Inflammatory macrophage (primary cell): ENCODE measurements around the gene CAND2.
"Not testable (repeated sequence)": the region's sequence is repeated elsewhere in the genome, so short reads cannot be mapped to it uniquely, and the experiment has no call there.

ENCODE experiments used
- DNase-seq, 2 donors: peaks; one replicate each; pipeline ENCODE4 v3.0.0-alpha.2; 2020 to 2022

Gene CAND2

DNA sequence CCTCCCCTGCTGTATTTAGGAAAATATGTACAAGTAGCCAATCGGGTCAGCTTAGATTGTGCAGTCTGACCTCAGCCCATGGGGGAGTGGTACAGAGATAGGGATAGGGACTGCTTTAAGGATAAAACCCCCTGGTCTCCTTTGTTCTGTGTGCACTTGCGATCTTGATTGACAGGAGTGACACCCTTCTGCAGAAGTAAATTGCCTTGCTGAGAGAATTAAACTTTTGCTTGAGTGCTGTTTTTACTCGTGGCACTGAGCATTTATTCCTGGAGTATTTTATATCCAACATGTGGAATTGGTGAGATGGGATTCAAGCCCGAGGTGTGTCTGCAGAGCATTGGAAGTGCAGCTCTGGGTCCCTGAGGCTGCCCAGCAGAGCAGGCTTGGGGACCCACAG lies 68.8 kb downstream of the CAND2 start:
- DNase-seq, result no peak

DNA sequence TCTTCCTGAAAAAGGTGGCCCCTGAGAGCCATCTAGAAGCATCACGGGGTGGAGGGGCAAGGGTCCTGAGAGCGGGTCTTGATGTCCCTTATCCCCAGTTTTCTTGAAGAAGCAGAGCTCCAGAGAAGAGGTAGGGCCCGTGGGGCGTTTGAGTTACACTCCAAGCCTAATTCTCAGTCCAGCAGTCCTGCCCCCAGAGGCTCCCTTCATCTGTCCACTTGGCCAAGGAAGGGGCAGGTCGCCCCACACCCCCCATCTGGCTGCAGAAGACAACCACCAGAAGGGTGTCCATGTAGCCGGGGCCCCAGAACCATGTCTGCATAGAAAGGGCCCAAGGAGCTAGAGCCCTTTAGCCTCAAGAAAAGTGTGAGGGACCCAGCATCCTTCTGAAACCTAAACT lies 70.4 kb downstream of the CAND2 start:
- no peak for DNase-seq

DNA sequence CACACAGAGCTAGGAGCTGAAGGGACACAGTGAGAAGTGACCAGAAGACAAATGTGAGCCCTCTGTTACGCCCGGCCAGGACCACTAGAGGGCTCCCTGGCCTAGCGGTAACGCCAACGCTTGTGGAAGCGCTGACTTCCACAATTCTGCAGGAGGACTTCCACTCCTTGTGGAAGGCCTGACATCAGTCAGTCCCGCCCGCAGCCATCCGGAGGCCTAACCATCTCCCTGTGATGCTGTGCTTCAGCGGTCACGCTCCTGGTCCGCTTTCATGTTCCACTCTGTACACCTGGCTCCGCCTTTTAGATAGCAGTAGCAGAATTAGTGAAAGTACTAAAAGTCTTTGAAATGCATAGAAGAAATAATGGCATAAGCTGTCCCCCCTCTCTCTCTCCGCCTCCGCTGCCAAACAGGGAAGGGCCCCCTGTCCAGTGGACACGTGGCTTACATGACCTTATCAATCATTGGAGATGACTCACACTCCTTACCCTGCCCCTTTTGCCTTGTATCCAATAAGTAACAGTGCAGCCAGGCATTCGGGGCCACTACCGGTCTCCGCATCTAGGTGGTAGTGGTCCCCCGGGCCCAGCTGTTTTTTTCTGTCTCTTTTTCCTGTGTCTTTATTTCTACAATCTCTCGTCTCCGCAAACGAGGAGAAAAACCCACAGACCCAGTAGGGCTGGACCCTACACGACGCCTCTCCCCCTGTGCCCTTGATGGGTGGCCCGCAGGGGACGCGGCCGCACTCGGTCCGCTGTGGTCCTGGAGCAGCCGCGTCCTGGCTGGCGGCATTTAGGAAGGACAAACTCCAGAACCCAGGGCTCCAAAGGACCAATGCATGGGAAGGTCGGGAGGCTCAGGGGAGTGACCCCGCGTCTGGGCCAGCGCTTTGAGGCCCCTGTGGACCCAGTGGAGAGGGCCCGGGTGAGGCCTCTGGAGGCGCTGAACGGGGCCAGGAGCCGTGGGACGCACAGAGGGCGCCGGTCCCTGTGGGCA lies 71.9 kb downstream of the CAND2 start:
- peak; percentile 94 to 97 for DNase-seq

DNA sequence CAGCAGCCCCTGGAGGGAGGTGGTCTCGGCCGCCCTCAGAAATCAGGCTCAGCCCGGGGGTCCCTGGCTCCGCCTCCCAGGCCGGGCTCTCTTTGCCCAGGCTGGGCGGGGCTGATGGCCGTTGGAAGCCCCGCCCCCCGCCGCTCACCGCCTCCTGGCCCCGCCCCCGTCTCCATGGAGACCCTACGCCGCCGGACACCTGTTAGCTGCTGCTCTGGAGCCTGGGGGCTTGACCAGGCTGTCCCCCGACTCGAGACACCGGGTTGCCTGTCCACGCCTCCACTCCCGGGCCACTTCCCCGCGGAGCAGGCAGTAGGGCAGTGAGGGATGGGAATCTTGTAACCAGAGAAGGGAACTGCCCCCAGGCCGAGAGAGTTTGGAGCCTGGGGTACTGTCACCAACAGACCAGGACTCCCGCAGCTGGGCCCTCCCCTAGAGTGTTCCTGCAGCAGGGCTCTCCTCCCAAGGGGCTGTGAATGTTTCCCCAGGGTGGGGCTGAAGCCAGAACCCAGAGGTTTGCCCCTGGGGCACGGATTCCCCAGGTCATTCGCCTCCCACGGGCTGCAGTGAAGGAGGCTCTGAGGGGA lies 72.6 kb downstream of the CAND2 start:
- peak in 1 of 2 donors; percentile 2 for DNase-seq

GRCh38 chr3:12870942-12871341 lies 74.5 kb downstream of the CAND2 start:
- DNase-seq, result peak; percentile 48 to 67

GRCh38 chr3:12871404-12871983 lies 75.0 kb downstream of the CAND2 start:
- DNase-seq, result no peak

GRCh38 chr3:12875857-12876836 lies 79.7 kb downstream of the CAND2 start:
- no peak for DNase-seq

DNA sequence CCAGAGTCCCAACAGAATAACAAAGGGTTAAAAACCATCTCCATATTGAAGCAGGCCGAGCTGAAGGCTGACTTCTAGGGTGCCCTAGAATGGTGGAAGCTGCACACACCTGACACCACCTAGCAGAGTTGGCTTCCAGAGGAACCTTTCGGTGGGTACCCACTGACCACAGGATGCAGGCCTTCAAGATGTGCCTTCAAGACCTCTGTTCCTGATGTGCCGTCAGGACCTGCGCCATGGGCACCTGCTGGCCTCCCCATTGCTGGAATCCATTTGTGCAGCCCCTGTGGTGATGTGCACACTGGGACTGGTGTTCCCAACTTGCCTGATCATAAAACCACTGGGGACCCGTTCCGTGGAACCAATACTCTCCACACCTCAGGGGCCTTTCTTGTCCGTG lies 80.6 kb downstream of the CAND2 start:
- no peak for DNase-seq

DNA sequence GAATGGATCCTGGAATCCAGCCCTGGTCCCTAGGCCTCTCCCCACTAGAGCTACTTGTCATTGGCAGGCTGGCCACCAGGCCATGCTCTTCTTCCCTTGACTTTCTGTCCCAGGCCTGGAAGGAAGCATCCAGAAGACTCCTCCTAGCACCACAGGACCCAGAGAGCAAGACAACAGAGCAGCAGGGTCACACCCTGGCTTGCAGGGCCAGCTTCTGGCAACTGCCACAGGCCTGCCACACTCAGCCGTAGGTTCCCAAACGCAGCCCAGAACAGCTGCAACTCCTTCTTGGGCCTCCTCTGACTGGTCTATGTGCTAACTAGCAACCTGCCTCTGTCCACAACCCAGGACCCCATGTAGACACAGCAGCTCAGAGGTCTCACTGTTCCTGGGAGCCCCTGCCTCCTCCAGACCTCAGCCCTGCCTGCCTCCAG lies 81.7 kb downstream of the CAND2 start:
- no peak for DNase-seq

DNA sequence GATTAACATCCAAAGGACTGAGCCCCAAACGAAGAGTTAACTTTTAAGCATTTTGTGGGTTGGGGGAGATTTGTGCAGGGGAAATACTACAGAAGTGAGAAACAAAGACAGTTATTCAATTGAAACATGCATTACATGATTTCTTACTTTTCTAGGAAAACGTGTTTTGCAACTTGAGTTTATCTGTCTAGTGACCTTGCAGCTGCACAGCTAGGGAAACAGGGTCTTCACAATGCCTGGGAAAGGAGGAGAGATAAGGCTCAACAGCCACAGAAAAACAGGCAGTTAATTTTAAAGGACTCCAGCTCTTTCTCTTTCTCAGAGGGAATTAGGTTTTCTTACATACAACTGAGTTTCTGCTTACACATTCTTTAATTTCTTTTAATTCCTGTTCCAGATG lies 82.3 kb downstream of the CAND2 start:
- not testable (repeated sequence) for DNase-seq

- no peak for DNase-seq
Observed at GRCh38 chr3:12879191-12879815, 82.8 kb downstream of the CAND2 start.

DNA sequence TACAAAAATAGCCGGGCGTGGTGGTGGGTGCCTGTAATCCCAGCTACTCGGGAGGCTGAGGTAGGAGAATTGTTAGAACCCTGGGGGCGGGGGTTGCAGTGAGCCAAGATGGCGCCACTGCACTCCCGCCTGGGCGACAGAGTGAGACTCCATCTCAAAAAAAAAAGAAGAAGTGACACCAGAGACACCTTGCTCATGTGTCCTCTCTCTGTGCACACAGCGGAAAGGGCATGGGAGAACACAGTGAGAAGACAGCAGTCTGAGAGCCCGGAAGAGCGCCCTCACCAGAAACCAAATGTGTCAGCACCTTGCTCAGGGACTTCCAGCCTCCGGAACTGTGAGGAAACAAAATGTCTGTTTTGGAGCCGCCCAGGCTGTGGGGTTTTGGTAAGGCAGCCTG lies 85.4 kb downstream of the CAND2 start:
- not testable (repeated sequence) for DNase-seq

DNA sequence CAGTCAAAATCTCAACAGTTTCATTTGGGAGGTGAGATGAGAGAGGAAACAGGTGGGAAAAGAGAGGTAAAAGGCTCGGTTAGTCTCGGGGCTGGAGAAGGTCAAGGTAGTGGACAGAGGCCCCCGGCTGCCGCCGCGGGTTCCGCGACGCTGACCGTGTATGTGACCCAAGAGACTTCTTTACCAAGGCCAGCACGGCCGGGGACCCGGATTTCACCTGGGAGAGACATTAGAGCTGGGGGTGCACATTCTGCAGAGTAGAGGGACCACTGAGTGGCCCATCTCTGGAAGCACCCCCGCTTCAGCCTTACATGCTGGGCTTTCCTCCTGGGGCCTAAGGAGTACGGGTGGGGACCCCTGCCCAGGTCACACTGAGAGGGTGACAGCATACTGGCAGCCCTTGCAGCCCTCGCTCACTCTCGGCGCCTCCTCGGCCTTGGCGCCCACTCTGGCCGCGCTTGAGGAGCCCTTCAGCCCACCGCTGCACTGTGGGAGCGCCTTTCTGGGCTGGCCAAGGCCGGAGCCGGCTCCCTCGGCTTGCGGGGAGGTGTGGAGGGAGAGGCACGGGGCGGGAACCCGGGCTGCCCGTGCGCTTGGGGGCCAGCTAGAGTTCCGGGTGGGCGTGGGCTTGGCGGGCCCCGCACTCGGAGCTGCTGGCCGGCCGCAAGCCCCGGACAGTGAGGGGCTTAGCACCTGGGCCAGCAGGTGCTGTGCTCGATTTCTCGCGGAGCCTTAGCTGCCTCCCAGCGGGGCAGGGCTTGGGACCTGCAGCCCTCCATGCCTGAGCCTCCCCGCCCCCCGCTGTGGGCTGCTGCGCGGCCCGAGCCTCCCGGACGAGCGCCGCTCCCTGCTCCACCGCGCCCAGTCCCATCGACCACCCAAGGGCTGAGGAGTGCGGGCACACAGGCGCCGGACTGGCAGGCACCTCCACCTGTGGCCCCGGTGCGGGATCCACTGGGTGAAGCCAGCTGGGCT lies 86.1 kb downstream of the CAND2 start:
- no peak for DNase-seq

- DNase-seq, result no peak
Observed at GRCh38 chr3:12884186-12884680, 87.8 kb downstream of the CAND2 start.
